Breast epithelium (tissue), 3 donors: ENCODE results near the gene WWC2.
"Not testable (repeated sequence)": the region's sequence is repeated elsewhere in the genome, so short reads cannot be mapped to it uniquely, and the experiment has no call there.

Experiments
- CTCF ChIP-seq, 3 donors: fragments of 450-650 bp; IDR thresholded peaks; one replicate each; pipeline ENCODE4 v1.5.1; 2016 to 2017; ENCODE audit warnings: antibody characterized with exemption in 3 of 3, mild to moderate bottlenecking in 3 of 3, moderate library complexity in 3 of 3
- POLR2A ChIP-seq: fragments of 450-650 bp; IDR thresholded peaks from one replicate; pipeline ENCODE4 v1.6.1; 2016; ENCODE audit warnings: antibody characterized with exemption, mild to moderate bottlenecking, moderate library complexity

GRCh38 chr4:183152232-183152631, 53.2 kb downstream of the WWC2 start:
- not testable (repeated sequence) for TF ChIP-seq POLR2A; CTCF (IDR thresholded peaks at IDR 0.05)
